ENCODE data around the gene CLCN5.

Gene CLCN5

DNA sequence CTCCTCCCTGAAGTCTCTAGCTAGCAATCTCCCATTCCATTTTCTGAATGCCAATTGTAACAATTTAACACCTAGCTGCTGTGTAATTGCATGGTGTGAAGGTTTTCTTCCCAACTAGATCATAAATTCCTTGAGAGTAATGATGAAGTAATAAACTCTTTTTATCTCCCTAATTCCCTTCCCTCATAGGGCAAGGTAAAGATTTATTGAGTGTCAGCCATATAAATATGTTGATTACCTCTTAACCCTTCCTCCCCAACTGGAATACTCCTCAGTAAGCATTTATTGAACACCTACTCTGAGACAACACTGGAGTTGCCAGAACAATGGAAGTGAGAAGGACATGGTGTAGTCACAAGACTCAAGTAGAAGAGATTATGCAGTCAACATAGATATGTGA, 112.7 kb downstream of the CLCN5 start:
- TF ChIP-seq, protein P1, sequence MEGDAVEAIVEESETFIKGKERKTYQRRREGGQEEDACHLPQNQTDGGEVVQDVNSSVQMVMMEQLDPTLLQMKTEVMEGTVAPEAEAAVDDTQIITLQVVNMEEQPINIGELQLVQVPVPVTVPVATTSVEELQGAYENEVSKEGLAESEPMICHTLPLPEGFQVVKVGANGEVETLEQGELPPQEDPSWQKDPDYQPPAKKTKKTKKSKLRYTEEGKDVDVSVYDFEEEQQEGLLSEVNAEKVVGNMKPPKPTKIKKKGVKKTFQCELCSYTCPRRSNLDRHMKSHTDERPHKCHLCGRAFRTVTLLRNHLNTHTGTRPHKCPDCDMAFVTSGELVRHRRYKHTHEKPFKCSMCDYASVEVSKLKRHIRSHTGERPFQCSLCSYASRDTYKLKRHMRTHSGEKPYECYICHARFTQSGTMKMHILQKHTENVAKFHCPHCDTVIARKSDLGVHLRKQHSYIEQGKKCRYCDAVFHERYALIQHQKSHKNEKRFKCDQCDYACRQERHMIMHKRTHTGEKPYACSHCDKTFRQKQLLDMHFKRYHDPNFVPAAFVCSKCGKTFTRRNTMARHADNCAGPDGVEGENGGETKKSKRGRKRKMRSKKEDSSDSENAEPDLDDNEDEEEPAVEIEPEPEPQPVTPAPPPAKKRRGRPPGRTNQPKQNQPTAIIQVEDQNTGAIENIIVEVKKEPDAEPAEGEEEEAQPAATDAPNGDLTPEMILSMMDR (conservative IDR thresholded peaks at IDR 0.05): no peak

DNA sequence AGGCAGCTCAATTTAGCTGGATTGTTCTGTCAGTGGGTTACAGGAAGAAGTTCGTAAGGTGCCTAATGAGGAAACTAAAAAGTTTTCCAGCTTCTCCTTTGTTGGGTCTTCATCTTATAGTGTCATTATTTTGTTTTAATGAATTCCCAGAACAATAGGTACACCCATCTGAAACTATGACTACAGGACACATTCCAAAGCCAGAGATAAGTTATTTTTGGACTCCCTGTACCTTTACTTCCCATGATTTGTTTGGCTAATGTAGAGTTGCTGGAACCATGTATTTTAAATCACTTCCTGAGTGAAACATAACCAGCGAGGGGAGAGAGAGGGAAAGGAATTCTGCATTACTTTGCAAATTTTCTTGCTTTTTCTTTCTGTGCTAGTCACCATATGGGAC, 114.0 kb downstream of the CLCN5 start:
- H3K27ac ChIP-seq: no peak overlapping the region
- TF ChIP-seq, protein P1 (conservative IDR thresholded peaks at IDR 0.05): no peak

More for the DNA sequence above, 112.7 kb downstream of the CLCN5 start:
- H3K27ac ChIP-seq: no peak overlapping the region

DNA sequence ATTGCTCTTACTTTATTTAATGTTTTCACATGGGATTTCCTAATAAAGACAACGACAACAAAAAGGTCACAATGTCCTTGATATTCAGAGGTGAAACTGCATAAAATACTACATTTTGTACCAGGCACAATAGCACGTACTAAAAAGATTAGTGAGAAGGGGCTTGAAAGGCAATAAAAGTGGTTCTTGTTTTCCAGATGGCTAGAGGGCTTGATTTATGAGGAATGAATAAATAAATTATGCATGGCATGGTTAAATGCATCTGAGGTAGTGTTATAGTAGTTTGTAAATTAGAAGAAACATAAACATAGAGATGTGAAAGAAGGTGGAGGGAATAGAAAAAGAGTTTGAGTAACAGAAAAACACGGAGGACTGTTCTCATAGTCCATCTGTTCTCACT, 123.4 kb downstream of the CLCN5 start:
- TF ChIP-seq, protein P1 (conservative IDR thresholded peaks at IDR 0.05): no peak
- no peak overlapping the region for H3K27ac ChIP-seq

DNA sequence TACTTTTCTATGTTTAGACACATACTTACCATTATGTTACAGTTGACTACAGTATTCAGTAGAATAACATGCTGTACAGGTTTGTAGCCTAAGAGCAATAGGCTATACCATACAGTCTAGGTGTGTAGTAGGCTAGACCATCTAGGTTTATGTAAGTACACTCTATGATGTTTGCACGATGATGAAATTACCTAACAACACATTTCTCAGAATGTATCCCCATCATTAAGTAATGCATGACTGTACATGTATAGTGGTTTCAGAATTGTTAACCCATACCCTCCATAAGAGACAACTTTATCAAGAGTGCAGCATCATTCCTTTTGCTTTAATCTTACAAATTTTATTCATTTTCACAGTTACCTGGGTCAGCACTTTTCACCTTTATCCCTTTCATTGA, 126.8 kb downstream of the CLCN5 start:
- TF ChIP-seq, protein P1 (conservative IDR thresholded peaks at IDR 0.05): no peak
- H3K27ac ChIP-seq: no peak overlapping the region

DNA sequence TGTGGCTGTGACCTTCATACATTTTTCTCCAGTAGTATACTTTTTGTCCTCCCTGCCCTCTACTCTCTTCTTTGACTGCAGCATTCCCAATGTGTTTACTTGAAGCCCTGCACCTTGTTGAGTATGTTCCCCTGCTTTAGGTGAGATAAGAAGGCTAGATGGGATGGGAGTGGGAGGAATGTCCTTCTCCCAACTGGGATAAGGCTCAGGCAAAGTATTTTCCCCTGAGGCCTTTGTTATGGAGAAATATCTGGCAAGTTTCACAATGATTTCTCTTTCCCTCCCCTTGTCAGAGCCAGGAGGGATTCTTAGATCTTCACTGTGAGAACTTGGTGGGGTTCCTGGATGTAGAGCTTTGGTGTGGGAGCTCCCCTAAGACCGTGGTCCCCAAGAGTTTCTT, 131.8 kb downstream of the CLCN5 start:
- TF ChIP-seq, protein P1 (conservative IDR thresholded peaks at IDR 0.05): no peak

GRCh38 chrX:50066318-50066937, 144.0 kb downstream of the CLCN5 start:
- no peak overlapping the region for H3K27ac ChIP-seq
- TF ChIP-seq, protein P1 (conservative IDR thresholded peaks at IDR 0.05): no peak

More for the DNA sequence above, 131.8 kb downstream of the CLCN5 start:
- H3K27ac ChIP-seq: no peak overlapping the region

DNA sequence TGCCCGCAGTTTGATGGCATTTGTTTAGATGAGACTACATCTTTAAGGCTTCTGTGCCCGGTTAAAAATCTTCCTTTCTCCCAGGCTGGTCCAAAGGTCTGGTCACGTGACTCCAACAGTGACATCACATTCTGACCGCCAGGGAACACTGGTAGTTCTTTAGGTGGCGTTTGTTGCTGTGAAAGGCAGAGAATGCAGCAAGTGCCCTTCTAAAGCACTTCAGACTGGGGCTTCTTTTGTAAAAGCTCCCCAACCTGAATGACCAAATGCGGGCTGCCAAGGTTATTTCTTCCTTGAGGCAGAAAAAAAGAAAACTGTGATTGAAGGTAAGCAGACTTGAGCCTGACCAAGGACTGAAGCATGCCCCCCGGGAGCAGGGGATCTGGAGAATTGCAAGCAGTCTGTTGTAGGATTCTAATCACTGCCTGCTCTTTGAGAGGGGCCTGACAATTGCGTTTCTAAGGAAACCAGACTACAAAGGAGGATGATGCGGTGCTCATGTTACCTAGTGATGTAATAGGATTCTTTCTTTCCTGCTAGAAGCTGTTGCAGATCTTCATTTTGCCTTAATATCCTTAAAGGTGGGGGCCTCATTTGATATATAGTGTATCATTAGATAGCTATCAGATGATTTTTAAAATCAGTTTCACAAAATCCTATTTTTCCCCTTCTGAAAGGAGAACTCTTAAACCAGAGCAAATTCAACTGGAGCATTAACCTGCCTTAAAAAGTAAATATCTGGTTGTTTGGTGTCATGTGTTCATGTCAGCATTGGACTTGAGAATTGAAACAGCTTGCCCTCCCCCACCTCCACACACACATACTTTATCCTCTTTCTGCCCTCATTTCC, 145.3 kb downstream of the CLCN5 start:
- TF ChIP-seq, protein P1 (conservative IDR thresholded peaks at IDR 0.05): no peak
- no peak overlapping the region for H3K27ac ChIP-seq
